ENCODE results near the gene DEPDC5. TPM values are rescaled to one million over a fixed set of nuclear protein-coding genes. Genes with fewer than 3 reads are reported as not detected.
"Not testable (repeated sequence)": the region's sequence is repeated elsewhere in the genome, so short reads cannot be mapped to it uniquely, and the experiment has no call there.

Gene DEPDC5
- total RNA-seq, 1 experiment from 2014 or later = 40.2 TPM

DNA sequence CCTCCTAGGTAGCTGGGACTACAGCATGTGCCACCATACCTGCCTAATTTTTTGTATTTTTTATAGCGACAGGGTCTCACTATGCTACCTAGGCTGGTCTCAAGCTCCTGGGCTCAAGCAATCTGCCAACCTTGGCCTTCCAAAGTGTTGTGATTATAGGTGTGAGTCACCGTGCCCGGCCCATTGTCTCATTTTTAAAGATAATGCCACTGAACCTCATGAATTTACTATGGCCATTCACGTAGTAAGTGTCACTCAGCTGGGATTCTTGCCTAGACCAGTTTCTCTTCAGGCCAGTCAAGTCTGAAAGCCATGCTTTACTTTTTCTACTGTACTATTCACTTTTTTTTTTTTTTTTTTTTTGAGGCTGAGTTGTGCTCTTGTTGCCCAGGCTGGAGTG, 22.4 kb downstream of the DEPDC5 start:
- H3K36me3 ChIP-seq (ENCODE audit: insufficient read depth, low read length) = peaks cover 25% of the 10 kb centered on the region; the same call in 1 of the 2 replicates
- H3K4me2 ChIP-seq (ENCODE audit: low read depth, low read length, poor library complexity, severe bottlenecking) = no peak overlapping the region
- no peak overlapping the region for H2AFZ ChIP-seq (ENCODE audit: low read length)
- H3K9me2 ChIP-seq (replicated peaks; ENCODE audit: insufficient read depth, low read length) = no peaks in the 10 kb centered on the region
- no peak overlapping the region for H3K4me3 ChIP-seq (ENCODE audit: low read length)
- DNase-seq = no peak
- H3K27me3 ChIP-seq (ENCODE audit: low read length) = no peaks in the 10 kb centered on the region
- no peaks in the 10 kb centered on the region for H3K4me1 ChIP-seq (ENCODE audit: low read length)
- no peaks in the 10 kb centered on the region for H3K9me3 ChIP-seq (ENCODE audit: low read length)
- no peaks in the 10 kb centered on the region for H3K79me2 ChIP-seq (ENCODE audit: low read length)
- H3K9ac ChIP-seq (ENCODE audit: low read length) = no peak overlapping the region
- no peak overlapping the region for H3K27ac ChIP-seq (ENCODE audit: low read length)
- H4K20me1 ChIP-seq (ENCODE audit: insufficient read depth, low read depth, low read length) = no peaks in the 10 kb centered on the region

DNA sequence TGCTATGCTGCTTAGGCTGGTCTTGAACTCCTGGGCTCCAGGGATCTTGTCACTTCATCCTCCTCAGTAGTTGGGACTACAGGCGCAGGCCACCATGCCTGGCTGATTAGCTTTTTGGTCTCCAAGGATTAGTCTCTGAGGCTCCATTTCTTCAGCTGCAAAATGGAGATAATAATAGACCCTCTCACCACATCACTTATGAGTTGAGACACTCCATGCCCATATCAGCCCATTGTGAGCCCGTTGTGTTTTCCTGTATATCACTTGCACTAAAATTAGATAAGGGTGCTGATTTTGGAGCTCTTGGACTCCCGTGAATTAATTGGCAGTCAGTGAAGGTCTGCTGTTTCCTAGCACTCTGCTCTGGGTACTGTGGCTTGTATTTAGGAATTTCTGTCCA, 36.0 kb downstream of the DEPDC5 start:
- H2AFZ ChIP-seq (ENCODE audit: low read length) = no peak overlapping the region
- DNase-seq = no peak
- H3K4me3 ChIP-seq (ENCODE audit: low read length) = 0 out of 2 replicates have a peak overlapping the region, but pooled peaks have one; percentile 1
- peaks cover 10% of the 10 kb centered on the region; the same call in 1 of the 2 replicates for H3K79me2 ChIP-seq (ENCODE audit: low read length)
- H3K27ac ChIP-seq (ENCODE audit: low read length) = peak overlapping the region; percentile 79
- H3K4me2 ChIP-seq (ENCODE audit: low read depth, low read length, poor library complexity, severe bottlenecking) = peak overlapping the region; percentile 45
- no peaks in the 10 kb centered on the region for H3K9me3 ChIP-seq (ENCODE audit: low read length)
- H3K9me2 ChIP-seq (replicated peaks; ENCODE audit: insufficient read depth, low read length) = no peaks in the 10 kb centered on the region
- H3K27me3 ChIP-seq (ENCODE audit: low read length) = no peaks in the 10 kb centered on the region
- H3K36me3 ChIP-seq (ENCODE audit: insufficient read depth, low read length) = peaks cover 12% of the 10 kb centered on the region; the same call in 1 of the 2 replicates
- H3K9ac ChIP-seq (ENCODE audit: low read length) = peak overlapping the region; percentile 23; the same call in 1 of the 2 replicates
- H4K20me1 ChIP-seq (ENCODE audit: insufficient read depth, low read depth, low read length) = no peaks in the 10 kb centered on the region
- peaks cover 29% of the 10 kb centered on the region for H3K4me1 ChIP-seq (ENCODE audit: low read length)

DNA sequence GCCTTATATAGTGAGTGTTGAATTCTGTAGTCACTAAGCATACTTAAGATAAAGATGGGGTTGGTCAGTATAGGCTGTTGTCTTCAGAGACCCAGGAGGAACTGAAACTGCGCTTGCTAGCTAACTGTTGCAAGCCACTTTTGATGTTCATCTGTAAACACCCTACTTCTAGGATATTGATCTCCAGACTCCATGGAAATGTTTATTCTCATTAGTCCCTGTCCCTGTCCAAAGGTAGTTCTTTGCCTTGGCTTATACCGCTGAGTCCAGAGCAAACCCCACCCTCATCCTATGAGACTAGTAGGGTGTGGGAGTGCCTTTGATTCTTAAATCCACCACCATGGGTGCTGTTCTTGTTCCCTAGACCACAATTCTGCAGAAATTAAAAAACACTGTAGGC, 36.4 kb downstream of the DEPDC5 start:
- H3K4me1 ChIP-seq (ENCODE audit: low read length) = peaks cover 29% of the 10 kb centered on the region
- H3K9me2 ChIP-seq (replicated peaks; ENCODE audit: insufficient read depth, low read length) = no peaks in the 10 kb centered on the region
- H3K4me3 ChIP-seq (ENCODE audit: low read length) = no peak overlapping the region

DNA sequence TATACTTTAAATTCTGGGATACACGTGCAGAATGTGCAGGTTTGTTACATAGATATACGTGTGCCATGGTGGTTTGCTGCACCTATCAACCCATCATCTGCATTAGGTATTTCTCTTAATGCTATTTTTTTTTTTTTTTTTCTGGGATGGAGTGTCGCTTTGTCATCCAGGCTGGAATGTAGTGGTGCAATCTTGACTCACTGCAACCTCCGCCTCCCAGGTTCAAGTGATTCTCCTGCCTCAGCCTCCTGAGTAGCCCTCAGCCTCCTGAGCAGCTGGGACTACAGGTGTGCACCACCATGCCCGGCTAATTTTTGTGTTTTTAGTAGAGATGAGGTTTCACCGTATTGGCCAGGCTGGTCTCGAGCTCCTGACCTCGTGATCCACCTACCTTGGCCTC, 45.5 kb downstream of the DEPDC5 start:
- not testable (repeated sequence) for H3K9me3 ChIP-seq (ENCODE audit: low read length); H3K27me3 ChIP-seq (ENCODE audit: low read length); H3K27ac ChIP-seq (ENCODE audit: low read length); H4K20me1 ChIP-seq (ENCODE audit: insufficient read depth, low read depth, low read length); H3K4me2 ChIP-seq (ENCODE audit: low read depth, low read length, poor library complexity, severe bottlenecking); H3K9ac ChIP-seq (ENCODE audit: low read length); H3K4me3 ChIP-seq (ENCODE audit: low read length); H3K4me1 ChIP-seq (ENCODE audit: low read length); H3K9me2 ChIP-seq (replicated peaks; ENCODE audit: insufficient read depth, low read length); H3K79me2 ChIP-seq (ENCODE audit: low read length); DNase-seq; H2AFZ ChIP-seq (ENCODE audit: low read length)
- peaks cover 33% of the 10 kb centered on the region for H3K36me3 ChIP-seq (ENCODE audit: insufficient read depth, low read length)

More for the DNA sequence above, 36.4 kb downstream of the DEPDC5 start:
- H2AFZ ChIP-seq (ENCODE audit: low read length) = no peak overlapping the region
- peak overlapping the region; percentile 23; the same call in 1 of the 2 replicates for H3K9ac ChIP-seq (ENCODE audit: low read length)
- peaks cover 7% of the 10 kb centered on the region; the same call in 1 of the 2 replicates for H3K36me3 ChIP-seq (ENCODE audit: insufficient read depth, low read length)
- peaks cover 10% of the 10 kb centered on the region; the same call in 1 of the 2 replicates for H3K79me2 ChIP-seq (ENCODE audit: low read length)
- no peaks in the 10 kb centered on the region for H3K27me3 ChIP-seq (ENCODE audit: low read length)
- no peaks in the 10 kb centered on the region for H3K9me3 ChIP-seq (ENCODE audit: low read length)
- H3K27ac ChIP-seq (ENCODE audit: low read length) = peak overlapping the region; percentile 79
- H3K4me2 ChIP-seq (ENCODE audit: low read depth, low read length, poor library complexity, severe bottlenecking) = peak overlapping the region; percentile 45
- DNase-seq = peak; percentile 60
- no peaks in the 10 kb centered on the region for H4K20me1 ChIP-seq (ENCODE audit: insufficient read depth, low read depth, low read length)

DNA sequence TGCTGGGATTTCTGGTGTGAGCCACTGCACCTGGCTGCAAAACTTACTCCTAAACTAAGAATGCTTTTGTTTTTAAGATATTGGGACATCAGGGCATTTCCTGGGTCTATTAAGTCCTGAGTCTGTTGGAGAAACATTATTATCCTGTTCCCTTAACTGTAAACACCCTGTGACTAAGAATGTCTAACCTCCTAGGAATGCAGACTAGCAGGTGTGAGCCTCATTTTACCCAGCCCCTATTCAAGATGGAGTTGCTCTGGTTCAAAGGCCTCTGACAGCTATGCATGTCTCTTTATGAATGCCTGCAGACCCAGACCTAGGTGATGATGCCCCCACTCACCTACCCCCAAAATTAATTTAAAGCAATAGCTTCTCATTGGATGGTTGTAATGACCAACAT, 46.2 kb downstream of the DEPDC5 start:
- Histone ChIP-seq H3K27me3 (ENCODE audit: low read length) (no peaks in the 10 kb centered on the region), H3K4me2 (ENCODE audit: low read depth, low read length, poor library complexity, severe bottlenecking) (no peak overlapping the region), H3K9me3 (ENCODE audit: low read length) (no peaks in the 10 kb centered on the region), H3K27ac (ENCODE audit: low read length) (no peak overlapping the region), H4K20me1 (ENCODE audit: insufficient read depth, low read depth, low read length) (no peaks in the 10 kb centered on the region), H2AFZ (ENCODE audit: low read length) (no peak overlapping the region), H3K36me3 (ENCODE audit: insufficient read depth, low read length) (peaks cover 38% of the 10 kb centered on the region), H3K9me2 (replicated peaks; ENCODE audit: insufficient read depth, low read length) (no peaks in the 10 kb centered on the region), H3K79me2 (ENCODE audit: low read length) (no peaks in the 10 kb centered on the region), H3K4me3 (ENCODE audit: low read length) (no peak overlapping the region), H3K4me1 (ENCODE audit: low read length) (no peaks in the 10 kb centered on the region), H3K9ac (ENCODE audit: low read length) (no peak overlapping the region)
- DNase-seq = no peak

DNA sequence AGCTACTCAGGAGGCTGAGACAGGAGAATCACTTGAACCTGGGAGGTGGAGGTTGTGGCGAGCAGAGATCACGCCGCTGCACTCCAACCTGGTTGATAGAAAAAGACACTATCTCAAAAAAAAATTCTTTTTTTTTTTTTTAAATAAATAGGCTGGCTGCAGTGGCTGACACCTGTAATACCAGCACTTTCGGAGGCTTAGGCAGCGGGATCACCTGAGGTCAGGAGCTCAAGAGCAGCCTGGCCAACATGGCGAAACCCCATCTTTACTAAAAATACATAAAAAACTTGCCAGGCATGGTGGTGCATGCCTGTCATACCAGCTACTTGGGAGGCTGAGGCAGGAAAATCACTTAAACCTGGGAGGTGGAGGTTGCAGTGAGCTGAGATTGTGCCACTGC, 47.0 kb downstream of the DEPDC5 start:
- not testable (repeated sequence) for H3K4me1 ChIP-seq (ENCODE audit: low read length); H4K20me1 ChIP-seq (ENCODE audit: insufficient read depth, low read depth, low read length); H3K9ac ChIP-seq (ENCODE audit: low read length); H3K27me3 ChIP-seq (ENCODE audit: low read length); H3K79me2 ChIP-seq (ENCODE audit: low read length); H3K9me3 ChIP-seq (ENCODE audit: low read length); H3K9me2 ChIP-seq (replicated peaks; ENCODE audit: insufficient read depth, low read length); H2AFZ ChIP-seq (ENCODE audit: low read length); H3K27ac ChIP-seq (ENCODE audit: low read length); DNase-seq; H3K4me2 ChIP-seq (ENCODE audit: low read depth, low read length, poor library complexity, severe bottlenecking); H3K4me3 ChIP-seq (ENCODE audit: low read length)
- peaks cover 42% of the 10 kb centered on the region for H3K36me3 ChIP-seq (ENCODE audit: insufficient read depth, low read length)

DNA sequence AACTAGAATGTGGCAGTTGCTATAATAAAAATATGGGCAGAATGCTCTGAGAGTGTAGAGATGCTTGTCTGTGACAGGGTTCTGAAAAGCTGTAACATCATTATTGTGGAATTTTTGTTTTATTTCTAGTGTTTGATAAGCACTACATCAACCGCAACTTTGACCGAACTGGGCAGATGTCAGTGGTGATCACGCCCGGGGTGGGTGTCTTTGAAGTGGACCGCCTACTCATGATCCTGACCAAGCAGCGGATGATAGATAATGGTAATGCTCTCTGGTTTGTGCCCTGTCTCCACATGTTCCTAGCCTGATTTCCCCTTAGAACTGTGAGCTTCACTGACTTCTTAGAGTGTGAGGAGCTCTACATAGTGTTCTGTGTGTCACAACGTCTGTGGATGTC, 48.8 kb downstream of the DEPDC5 start:
- no peaks in the 10 kb centered on the region for H3K9me3 ChIP-seq (ENCODE audit: low read length)
- no peaks in the 10 kb centered on the region for H3K4me1 ChIP-seq (ENCODE audit: low read length)
- H3K79me2 ChIP-seq (ENCODE audit: low read length) = no peaks in the 10 kb centered on the region
- peaks cover 58% of the 10 kb centered on the region for H3K36me3 ChIP-seq (ENCODE audit: insufficient read depth, low read length)
- no peak overlapping the region for H3K4me2 ChIP-seq (ENCODE audit: low read depth, low read length, poor library complexity, severe bottlenecking)
- no peaks in the 10 kb centered on the region for H3K27me3 ChIP-seq (ENCODE audit: low read length)
- H3K9me2 ChIP-seq (replicated peaks; ENCODE audit: insufficient read depth, low read length) = no peaks in the 10 kb centered on the region
- H3K9ac ChIP-seq (ENCODE audit: low read length) = no peak overlapping the region
- DNase-seq = no peak
- no peak overlapping the region for H3K27ac ChIP-seq (ENCODE audit: low read length)
- no peak overlapping the region for H3K4me3 ChIP-seq (ENCODE audit: low read length)
- no peaks in the 10 kb centered on the region for H4K20me1 ChIP-seq (ENCODE audit: insufficient read depth, low read depth, low read length)
- H2AFZ ChIP-seq (ENCODE audit: low read length) = no peak overlapping the region

DNA sequence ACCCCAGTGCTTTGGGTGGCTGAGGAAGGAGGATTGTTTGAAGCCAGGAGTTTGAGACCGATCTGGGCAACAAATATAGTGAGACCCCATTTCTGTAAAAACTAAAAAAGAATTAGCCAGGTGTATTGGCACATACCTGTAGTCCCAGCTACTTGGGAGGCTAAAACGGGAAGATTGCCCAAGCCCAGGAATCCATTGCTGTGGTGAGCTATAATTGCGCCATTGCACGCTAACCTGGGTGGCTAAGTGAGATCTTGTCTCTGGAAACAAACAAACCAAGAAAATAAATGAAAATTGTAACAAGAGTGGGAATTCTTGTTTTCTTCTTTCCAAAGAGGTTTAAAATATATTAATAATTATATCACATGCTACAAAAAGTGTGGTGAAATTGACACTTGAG, 52.9 kb downstream of the DEPDC5 start:
- Histone ChIP-seq H3K4me2 (ENCODE audit: low read depth, low read length, poor library complexity, severe bottlenecking) (no peak overlapping the region), H4K20me1 (ENCODE audit: insufficient read depth, low read depth, low read length) (no peaks in the 10 kb centered on the region), H3K4me3 (ENCODE audit: low read length) (no peak overlapping the region), H3K9me2 (replicated peaks; ENCODE audit: insufficient read depth, low read length) (no peaks in the 10 kb centered on the region), H3K4me1 (ENCODE audit: low read length) (no peaks in the 10 kb centered on the region), H3K9me3 (ENCODE audit: low read length) (no peaks in the 10 kb centered on the region), H3K79me2 (ENCODE audit: low read length) (no peaks in the 10 kb centered on the region), H3K36me3 (ENCODE audit: insufficient read depth, low read length) (peaks cover 50% of the 10 kb centered on the region), H3K27me3 (ENCODE audit: low read length) (no peaks in the 10 kb centered on the region), H3K27ac (ENCODE audit: low read length) (no peak overlapping the region), H2AFZ (ENCODE audit: low read length) (no peak overlapping the region), H3K9ac (ENCODE audit: low read length) (no peak overlapping the region)
- DNase-seq = no peak
